ENCODE data around the gene ZDHHC24. TPM values are rescaled to one million over a fixed set of nuclear protein-coding genes. Genes with fewer than 3 reads are reported as not detected.
A peak's percentile ranks its signal among the peaks of the same experiment; 100 is the strongest.

ZDHHC24 gene
- total and polyA plus RNA-seq, 7 experiments from 2014 or later = 7.8 to 24.5 (median 17.9) TPM

GRCh38 chr11:66524304-66525040 is 21.4 kb downstream of the ZDHHC24 start:
- CTCF ChIA-PET = no interaction called here
- H3K27me3 Mint-ChIP-seq = no peaks in the 10 kb centered on the region
- peaks cover 0 to 14% (median 0%) of the 10 kb centered on the region in 7 donors for H3K4me1 Mint-ChIP-seq
- no peak overlapping the region for H3K4me3 Mint-ChIP-seq
- Histone ChIP-seq H3K27ac (ENCODE audit: low read depth, low read length) (no peak overlapping the region), H3K27me3 (ENCODE audit: control insufficient read depth in 2 of 2, insufficient read depth in 2 of 2, low read length in 2 of 2) (no peaks in the 10 kb centered on the region), H3K4me3 (ENCODE audit: low read length) (no peak overlapping the region), H3K36me3 (ENCODE audit: control insufficient read depth in 2 of 3, insufficient read depth in 3 of 3, low read length in 3 of 3) (peaks cover 0 to 46% (median 2%) of the 10 kb centered on the region in 3 experiments), H3K9me3 (ENCODE audit: control insufficient read depth in 2 of 3, low read length in 3 of 3) (no peaks in the 10 kb centered on the region), H3K4me1 (ENCODE audit: control insufficient read depth in 2 of 2, insufficient read depth in 2 of 2, low read length in 2 of 2) (no peaks in the 10 kb centered on the region)
- H3K27ac Mint-ChIP-seq = no peak overlapping the region
- no peak for ATAC-seq
- DNase-seq = no peak
- peaks cover 0 to 2% (median 0%) of the 10 kb centered on the region in 11 donors for H3K9me3 Mint-ChIP-seq
- peaks cover 9 to 47% (median 13%) of the 10 kb centered on the region in 5 donors for H3K36me3 Mint-ChIP-seq
- intact Hi-C loops (cut with micrococcal nuclease) = no loop called here
- POLR2A ChIA-PET = interaction anchor here (0.6 kb wide), 1 partner anchor 890 kb away, joined by 3 read pairs; no protein-coding TSS in a partner anchor

- no peak overlapping the region for H3K4me3 Mint-ChIP-seq
- H3K4me1 Mint-ChIP-seq = peaks cover 0 to 14% (median 0%) of the 10 kb centered on the region in 7 donors
- ChIA-PET CTCF (no interaction called here), POLR2A (interaction anchor here (0.6 kb wide), 1 partner anchor 889 kb away, joined by 3 read pairs; no protein-coding TSS in a partner anchor)
- H3K36me3 ChIP-seq (ENCODE audit: control insufficient read depth in 2 of 3, insufficient read depth in 3 of 3, low read length in 3 of 3) = peaks cover 0 to 43% (median 4%) of the 10 kb centered on the region in 3 experiments
- ATAC-seq (no peak), DNase-seq (no peak)
- H3K9me3 Mint-ChIP-seq = peaks cover 0 to 2% (median 0%) of the 10 kb centered on the region in 11 donors
- peaks cover 10 to 50% (median 13%) of the 10 kb centered on the region in 5 donors for H3K36me3 Mint-ChIP-seq
- H3K9me3 ChIP-seq (ENCODE audit: control insufficient read depth in 2 of 3, low read length in 3 of 3) = no peaks in the 10 kb centered on the region
- intact Hi-C loops (cut with micrococcal nuclease) = no loop called here
- H3K27ac ChIP-seq (ENCODE audit: low read depth, low read length) = no peak overlapping the region
- no peaks in the 10 kb centered on the region for H3K27me3 ChIP-seq (ENCODE audit: control insufficient read depth in 2 of 2, insufficient read depth in 2 of 2, low read length in 2 of 2)
- H3K4me3 ChIP-seq (ENCODE audit: low read length) = no peak overlapping the region
- H3K4me1 ChIP-seq (ENCODE audit: control insufficient read depth in 2 of 2, insufficient read depth in 2 of 2, low read length in 2 of 2) = no peaks in the 10 kb centered on the region
- H3K27me3 Mint-ChIP-seq = no peaks in the 10 kb centered on the region
- no peak overlapping the region for H3K27ac Mint-ChIP-seq
Observed at GRCh38 chr11:66523611-66524010, 22.2 kb downstream of the ZDHHC24 start.

- peaks cover 6 to 10% of the 10 kb centered on the region in 2 donors for H3K4me1 ChIP-seq (ENCODE audit: control insufficient read depth in 2 of 2, insufficient read depth in 2 of 2, low read length in 2 of 2)
- H3K27ac ChIP-seq (ENCODE audit: low read depth, low read length) = peak overlapping the region; percentile 65
- DNase-seq = no peak
- Mint-ChIP-seq H3K9me3 (peaks cover 0 to 2% (median 0%) of the 10 kb centered on the region in 11 donors), H3K27me3 (no peaks in the 10 kb centered on the region), H3K27ac (peak overlapping the region in 8 of 9 donors; percentile 36 to 77 (median 70)), H3K36me3 (peaks cover 0 to 6% (median 5%) of the 10 kb centered on the region in 5 donors), H3K4me3 (peak overlapping the region; percentile 86 to 95 (median 90)), H3K4me1 (peaks cover 9 to 24% (median 18%) of the 10 kb centered on the region in 7 donors)
- peak overlapping the region; percentile 89 for H3K4me3 ChIP-seq (ENCODE audit: low read length)
- CTCF ChIA-PET = interaction anchor here (0.6 kb wide), 1 partner anchor 168 kb away, joined by 3 read pairs; no protein-coding TSS in a partner anchor
- intact Hi-C loops (cut with micrococcal nuclease) = loop anchor here (1.0 to 2.0 kb wide), 5 partner anchors 31 to 127 kb away; partner anchors contain the start of genes ACTN3 (in 2 of the 2), ZDHHC24 (in 2 of the 2), DPP3 (in 1 of the 2) and MRPL11 (in 1 of the 2)
- POLR2A ChIA-PET = interaction anchor here (0.6 to 1.9 kb wide), 6 partner anchors 10 to 585 kb away, joined by 3 to 8 read pairs (median 4); partner anchors contain the start of genes DPP3 and RBM4
- H3K27me3 ChIP-seq (ENCODE audit: control insufficient read depth in 2 of 2, insufficient read depth in 2 of 2, low read length in 2 of 2) = no peaks in the 10 kb centered on the region
- H3K9me3 ChIP-seq (ENCODE audit: control insufficient read depth in 2 of 3, low read length in 3 of 3) = no peaks in the 10 kb centered on the region
- peaks cover 0 to 25% (median 0%) of the 10 kb centered on the region in 3 experiments for H3K36me3 ChIP-seq (ENCODE audit: control insufficient read depth in 2 of 3, insufficient read depth in 3 of 3, low read length in 3 of 3)
- no peak for ATAC-seq
Observed at GRCh38 chr11:66510990-66511339, 34.9 kb downstream of the ZDHHC24 start.

GRCh38 chr11:66510271-66510989 is 35.4 kb downstream of the ZDHHC24 start, which contains the start of gene BBS1:
BBS1 (plus strand) TSS chr11:66510635; CDS start chr11:66510660, 25 bp downstream.
- Mint-ChIP-seq H3K9me3 (peaks cover 0 to 2% (median 0%) of the 10 kb centered on the region in 11 donors), H3K27me3 (no peaks in the 10 kb centered on the region), H3K4me1 (peaks cover 9 to 24% (median 18%) of the 10 kb centered on the region in 7 donors), H3K4me3 (peak within 1 kb of the TSS; percentile 86 to 95 (median 90)), H3K36me3 (peaks cover 0 to 7% (median 5%) of the 10 kb centered on the region in 5 donors), H3K27ac (peak within 1 kb of the TSS; percentile 36 to 77 (median 67))
- H3K27me3 ChIP-seq (ENCODE audit: control insufficient read depth in 2 of 2, insufficient read depth in 2 of 2, low read length in 2 of 2) = no peaks in the 10 kb centered on the region
- intact Hi-C loops (cut with micrococcal nuclease) = loop anchor here (1.0 to 2.0 kb wide), 5 partner anchors 30 to 128 kb away; partner anchors contain the start of genes ACTN3 (in 2 of the 2), ZDHHC24 (in 2 of the 2), DPP3 (in 1 of the 2) and MRPL11 (in 1 of the 2)
- H3K4me3 ChIP-seq (ENCODE audit: low read length) = peak within 1 kb of the TSS; percentile 89
- H3K27ac ChIP-seq (ENCODE audit: low read depth, low read length) = peak within 1 kb of the TSS; percentile 65
- DNase-seq (peak; percentile 64 to 85 (median 78)), ATAC-seq (peak; percentile 98)
- ChIA-PET CTCF (interaction anchor here (0.6 kb wide), 1 partner anchor 168 kb away, joined by 3 read pairs; no protein-coding TSS in a partner anchor), POLR2A (interaction anchor here (0.6 to 1.7 kb wide), 6 partner anchors 9 to 1150 kb away, joined by 3 to 8 read pairs (median 4); partner anchors contain the start of genes DPP3, RBM4 and RBM4B)
- peaks cover 0 to 21% (median 0%) of the 10 kb centered on the region in 3 experiments for H3K36me3 ChIP-seq (ENCODE audit: control insufficient read depth in 2 of 3, insufficient read depth in 3 of 3, low read length in 3 of 3)
- no peaks in the 10 kb centered on the region for H3K9me3 ChIP-seq (ENCODE audit: control insufficient read depth in 2 of 3, low read length in 3 of 3)
- peaks cover 6 to 10% of the 10 kb centered on the region in 2 donors for H3K4me1 ChIP-seq (ENCODE audit: control insufficient read depth in 2 of 2, insufficient read depth in 2 of 2, low read length in 2 of 2)

- Histone ChIP-seq H3K27ac (ENCODE audit: low read depth, low read length) (no peak overlapping the region), H3K4me1 (ENCODE audit: control insufficient read depth in 2 of 2, insufficient read depth in 2 of 2, low read length in 2 of 2) (peaks cover 6 to 10% of the 10 kb centered on the region in 2 donors), H3K36me3 (ENCODE audit: control insufficient read depth in 2 of 3, insufficient read depth in 3 of 3, low read length in 3 of 3) (peaks cover 0 to 21% (median 0%) of the 10 kb centered on the region in 3 experiments), H3K9me3 (ENCODE audit: control insufficient read depth in 2 of 3, low read length in 3 of 3) (no peaks in the 10 kb centered on the region), H3K4me3 (ENCODE audit: low read length) (no peak overlapping the region), H3K27me3 (ENCODE audit: control insufficient read depth in 2 of 2, insufficient read depth in 2 of 2, low read length in 2 of 2) (no peaks in the 10 kb centered on the region)
- ChIA-PET POLR2A (interaction anchor here (1.4 to 1.7 kb wide), 2 partner anchors 43 to 130 kb away, joined by 3 to 5 read pairs; partner anchors contain the start of genes PELI3 and RBM4), CTCF (no interaction called here)
- H3K36me3 Mint-ChIP-seq = peaks cover 0 to 13% (median 8%) of the 10 kb centered on the region in 5 donors
- ATAC-seq = no peak
- DNase-seq = no peak
- peaks cover 0 to 2% (median 0%) of the 10 kb centered on the region in 11 donors for H3K9me3 Mint-ChIP-seq
- no peaks in the 10 kb centered on the region for H3K27me3 Mint-ChIP-seq
- H3K4me3 Mint-ChIP-seq = peak overlapping the region in 2 of 10 donors; percentile 7 to 51
- peaks cover 9 to 24% (median 18%) of the 10 kb centered on the region in 7 donors for H3K4me1 Mint-ChIP-seq
- intact Hi-C loops (cut with micrococcal nuclease) = no loop called here
- peak overlapping the region in 1 of 9 donors; percentile 27 for H3K27ac Mint-ChIP-seq
Observed at GRCh38 chr11:66509131-66509561, 36.7 kb downstream of the ZDHHC24 start.

GRCh38 chr11:66505276-66505816 is 40.5 kb downstream of the ZDHHC24 start:
- Mint-ChIP-seq H3K4me3 (no peak overlapping the region), H3K36me3 (peaks cover 0 to 22% (median 9%) of the 10 kb centered on the region in 5 donors), H3K4me1 (peaks cover 0 to 8% (median 4%) of the 10 kb centered on the region in 7 donors), H3K27me3 (no peaks in the 10 kb centered on the region), H3K9me3 (no peaks in the 10 kb centered on the region), H3K27ac (no peak overlapping the region)
- H3K4me3 ChIP-seq (ENCODE audit: low read length) = no peak overlapping the region
- intact Hi-C loops (cut with micrococcal nuclease) = no loop called here
- POLR2A ChIA-PET = no interaction called here
- CTCF ChIA-PET = no interaction called here
- no peaks in the 10 kb centered on the region for H3K27me3 ChIP-seq (ENCODE audit: control insufficient read depth in 2 of 2, insufficient read depth in 2 of 2, low read length in 2 of 2)
- DNase-seq (no peak), ATAC-seq (no peak)
- peaks cover 0 to 4% of the 10 kb centered on the region in 2 donors for H3K4me1 ChIP-seq (ENCODE audit: control insufficient read depth in 2 of 2, insufficient read depth in 2 of 2, low read length in 2 of 2)
- H3K27ac ChIP-seq (ENCODE audit: low read depth, low read length) = no peak overlapping the region
- H3K9me3 ChIP-seq (ENCODE audit: control insufficient read depth in 2 of 3, low read length in 3 of 3) = no peaks in the 10 kb centered on the region
- H3K36me3 ChIP-seq (ENCODE audit: control insufficient read depth in 2 of 3, insufficient read depth in 3 of 3, low read length in 3 of 3) = peaks cover 0 to 17% (median 0%) of the 10 kb centered on the region in 3 experiments
